IMR-90 (cell line): ENCODE measurements around the gene CPLX3. TPM values are rescaled to one million over a fixed set of nuclear protein-coding genes. Genes with fewer than 3 reads are reported as not detected.

ENCODE experiments used
- ATAC-seq: fragments of 200-7000 bp; cut with Tn5 transposase; 2 replicates; pipeline ENCODE4 v1.9.1; 2020; ENCODE audit warnings: low read depth, mild to moderate bottlenecking, moderate library complexity
- BruUV-seq: library from RNA; stranded (reverse); fragments of 400-500 nt; replicated peaks from 2 replicates; lab custom pipeline; 2021; lab: Mats Ljungman, UMichigan
- CTCF ChIA-PET: fragments of 300-600 bp; formaldehyde crosslinking; extraction: SDS; loops from one replicate; lab custom pipeline; 2021; ENCODE audit warnings: antibody characterized with exemption; lab: Yijun Ruan, JAX
- POLR2A ChIA-PET: fragments of 300-600 bp; sonication (Branson Sonifier 250); formaldehyde crosslinking; loops from one replicate; lab custom pipeline; 2022; ENCODE audit warnings: antibody characterized with exemption; ENCODE audit not compliant: unreplicated experiment; lab: Charles Lee
- DNase-seq: peaks from one replicate; pipeline ENCODE4 v3.0.0; 2013
- H2AFZ ChIP-seq: replicated peaks from 2 replicates; pipeline ENCODE3; 2013; ENCODE audit warnings: low read length, mild to moderate bottlenecking; ENCODE audit not compliant: poor library complexity
- H2AK5ac ChIP-seq: 2 replicates; pipeline ENCODE4 v1.6.1; 2013; ENCODE audit warnings: low read depth, low read length, inconsistent platforms
- H2AK9ac ChIP-seq: replicated peaks from 2 replicates; pipeline ENCODE3; 2013; ENCODE audit warnings: mild to moderate bottlenecking, low read depth, low read length, moderate library complexity; ENCODE audit not compliant: poor library complexity
- H2BK120ac ChIP-seq: 2 replicates; pipeline ENCODE4 v1.6.1; 2013; ENCODE audit warnings: low read depth, low read length, inconsistent platforms
- H2BK15ac ChIP-seq: 3 replicates; pipeline ENCODE4 v1.6.1; 2013; ENCODE audit warnings: low read depth, low read length, inconsistent platforms
- H2BK20ac ChIP-seq: 2 replicates; pipeline ENCODE4 v1.6.1; 2013; ENCODE audit warnings: low read depth, mild to moderate bottlenecking, inconsistent platforms, low read length, moderate library complexity
- H2BK5ac ChIP-seq: 2 replicates; pipeline ENCODE4 v1.6.1; 2013; ENCODE audit warnings: mild to moderate bottlenecking, low read depth, low read length, inconsistent platforms; ENCODE audit not compliant: poor library complexity, severe bottlenecking
- H3K14ac ChIP-seq: replicated peaks from 2 replicates; pipeline ENCODE4 v1.6.1; 2013; ENCODE audit warnings: low read depth, low read length, inconsistent platforms
- H3K18ac ChIP-seq: 2 replicates; pipeline ENCODE4 v1.6.1; 2013; ENCODE audit warnings: low read depth, low read length, control low read depth
- H3K23ac ChIP-seq: 2 replicates; pipeline ENCODE4 v1.6.1; 2013; ENCODE audit warnings: low read depth, low read length, inconsistent platforms
- H3K27ac ChIP-seq: 2 replicates; pipeline ENCODE4 v1.5.1; 2013; ENCODE audit warnings: mild to moderate bottlenecking, control low read depth, low read length; ENCODE audit not compliant: insufficient read depth
- H3K27me3 ChIP-seq: 2 replicates; pipeline ENCODE4 v1.6.1; 2013; ENCODE audit warnings: low read length; ENCODE audit not compliant: control insufficient read depth, insufficient read depth
- H3K36me3 ChIP-seq: 2 replicates; pipeline ENCODE4 v1.6.1; 2013; ENCODE audit warnings: low read length, mixed read lengths; ENCODE audit not compliant: control insufficient read depth, insufficient read depth
- H3K4ac ChIP-seq: 2 replicates; pipeline ENCODE4 v1.6.1; 2013; ENCODE audit warnings: low read depth, low read length, inconsistent platforms
- H3K4me1 ChIP-seq: 2 replicates; pipeline ENCODE4 v1.6.1; 2013; ENCODE audit warnings: low read length, mixed read lengths; ENCODE audit not compliant: control insufficient read depth, insufficient read depth
- H3K4me2 ChIP-seq: 2 replicates; pipeline ENCODE4 v1.6.1; 2013; ENCODE audit warnings: low read depth, mild to moderate bottlenecking, control low read depth, low read length, moderate library complexity
- H3K4me3 ChIP-seq: 2 replicates; pipeline ENCODE4 v1.5.1; 2013; ENCODE audit warnings: low read depth, mild to moderate bottlenecking, control low read depth, low read length, moderate library complexity; ENCODE audit not compliant: insufficient read depth
- H3K56ac ChIP-seq: 2 replicates; pipeline ENCODE4 v1.6.1; 2013; ENCODE audit warnings: low read length, inconsistent platforms; ENCODE audit not compliant: insufficient read depth; ENCODE audit errors: extremely low read depth
- H3K79me1 ChIP-seq, 2 experiments: 2 replicates each; pipeline ENCODE4 v1.6.1; 2013; ENCODE audit warnings: low read length in 2 of 2, inconsistent platforms in 1 of 2, low read depth in 1 of 2
- H3K9ac ChIP-seq: 2 replicates; pipeline ENCODE4 v1.6.1; 2013; ENCODE audit warnings: low read depth, low read length, control low read depth
- H3K9me1 ChIP-seq: 2 replicates; pipeline ENCODE4 v1.6.1; 2013; ENCODE audit warnings: low read length, inconsistent platforms; ENCODE audit not compliant: insufficient read depth
- H3K9me3 ChIP-seq: 2 replicates; pipeline ENCODE4 v1.6.1; 2013; ENCODE audit warnings: low read length; ENCODE audit not compliant: control insufficient read depth, insufficient read depth
- H4K20me1 ChIP-seq: 2 replicates; pipeline ENCODE4 v1.6.1; 2013; ENCODE audit warnings: low read length, inconsistent platforms; ENCODE audit not compliant: insufficient read depth
- H4K5ac ChIP-seq: 2 replicates; pipeline ENCODE4 v1.6.1; 2013; ENCODE audit warnings: mild to moderate bottlenecking, low read depth, low read length, control low read depth
- H4K8ac ChIP-seq, 2 experiments: 2 replicates each; pipeline ENCODE4 v1.6.1; 2013; ENCODE audit warnings: low read depth in 2 of 2, low read length in 2 of 2, control low read depth in 1 of 2, inconsistent platforms in 1 of 2
- H4K91ac ChIP-seq: 2 replicates; pipeline ENCODE4 v1.6.1; 2013; ENCODE audit warnings: low read depth, low read length, inconsistent platforms; ENCODE audit not compliant: insufficient read depth
- BHLHE40 ChIP-seq: fragments of 150-350 bp; IDR thresholded peaks from 2 replicates; pipeline ENCODE4 v1.6.1; 2016; ENCODE audit warnings: mild to moderate bottlenecking, low read depth, low read length
- CTCF ChIP-seq: conservative IDR thresholded peaks from 2 replicates; pipeline ENCODE4 v1.5.1; 2012; ENCODE audit warnings: mild to moderate bottlenecking, low read depth, low read length, improper control_type of control experiment
- FOS ChIP-seq: fragments of 150-350 bp; IDR thresholded peaks from 2 replicates; pipeline ENCODE4 v1.6.1; 2016; ENCODE audit warnings: low read depth, low read length
- MAZ ChIP-seq: IDR thresholded peaks from 2 replicates; pipeline ENCODE4 v1.6.1; 2012; ENCODE audit warnings: low read depth, mild to moderate bottlenecking, low read length, improper control_type of control experiment, moderate library complexity, borderline replicate concordance
- NFE2L2 ChIP-seq: fragments of 150-350 bp; IDR thresholded peaks from 2 replicates; pipeline ENCODE4 v1.6.1; 2016; ENCODE audit warnings: low read depth, mild to moderate bottlenecking, low read length
- RCOR1 ChIP-seq: IDR thresholded peaks from 2 replicates; pipeline ENCODE4 v1.6.1; 2012; ENCODE audit warnings: mild to moderate bottlenecking, low read length, improper control_type of control experiment; ENCODE audit not compliant: insufficient replicate concordance
- WGBS, 2 experiments: methylation state at CpG; one replicate each; pipeline versions ENCODE4 v1.1.5 to v1.1.7; 2013; ENCODE audit warnings: missing lambda C conversion rate in 2 of 2; ENCODE audit not compliant: insufficient read length in 1 of 2; ENCODE audit errors: extremely low coverage in 2 of 2; 5-methylcytosine and 5-hydroxymethylcytosine counted together
- dilution Hi-C: fragments of 300-500 bp; cut with HindIII; formaldehyde crosslinking; loops from one replicate; pipeline ENCODE4 v1.14.3; 2018; ENCODE audit warnings: low sequenced_read_pairs; ENCODE audit not compliant: unreplicated experiment
- in situ Hi-C: fragments of 300-500 bp; cut with MboI; formaldehyde crosslinking; loops from 3 replicates; pipeline ENCODE4 v1.14.3; 2019; ENCODE audit warnings: low sequenced_read_pairs, inconsistent platforms, mixed read lengths
- intact Hi-C: fragments of 100-400 bp; cut with micrococcal nuclease; formaldehyde crosslinking; loops from 2 replicates; pipeline ENCODE4 v1.10.0; 2022
- polyA plus RNA-seq, 3 experiments: library from polyadenylated mRNA; depleted of rRNA; stranded (reverse); fragments of >200 nt; gene quantifications; 2 replicates each; pipeline ENCODE4 v1.2.3, GENCODE V29; 2012; ENCODE audit warnings: low replicate concordance in 1 of 3
- total RNA-seq: library from RNA; depleted of rRNA; stranded (reverse); fragments of >200 nt; gene quantifications from 2 replicates; pipeline ENCODE4 v1.2.3, GENCODE V29; 2012

The CPLX3 gene
- total and polyA plus RNA-seq, 2 of the 4 experiments (the other 2 are of a cell fraction) = not detected

- TF ChIP-seq NFE2L2 (no peak), RCOR1 (no peak)
Measured at GRCh38 chr15:74781431-74782258, 44.8 kb upstream of the CPLX3 start, which contains the start of gene CSK (continued).

GRCh38 chr15:74782259-74783071 lies 44.0 kb upstream of the CPLX3 start:
- Histone ChIP-seq H3K14ac (peak overlapping the region; percentile 87), H4K91ac (no peak overlapping the region), H2BK120ac (no peak overlapping the region), H3K23ac (peak overlapping the region; percentile 90), H3K9ac (peak overlapping the region; percentile 68), H4K20me1 (peaks cover 44% of the 10 kb centered on the region), H2AK5ac (peak overlapping the region; percentile 37), H2BK20ac (no peak overlapping the region), H3K9me1 (peaks cover 16% of the 10 kb centered on the region), H3K27ac (peak overlapping the region; percentile 57), H3K79me1 (peaks cover 9 to 56% of the 10 kb centered on the region in 2 experiments; a peak in 3 of 4 replicates), H3K36me3 (peaks cover 2% of the 10 kb centered on the region; the same call in 1 of the 2 replicates), H3K4me3 (peak overlapping the region; percentile 92), H2BK5ac (peak overlapping the region; percentile 59), H4K5ac (no peak overlapping the region), H3K4ac (peak overlapping the region; percentile 75), H2AK9ac (peak overlapping the region; percentile 97), H3K4me2 (peak overlapping the region; percentile 83), H3K9me3 (no peaks in the 10 kb centered on the region), H2AFZ (peak overlapping the region; percentile 86), H3K4me1 (peaks cover 16% of the 10 kb centered on the region), H3K18ac (no peak overlapping the region), H3K56ac (peak overlapping the region; percentile 47; the same call in 1 of the 2 replicates), H4K8ac (peak overlapping the region; percentile 30 to 47; a peak in 2 of 4 replicates), H2BK15ac (no peak overlapping the region), H3K27me3 (no peaks in the 10 kb centered on the region)
- TF ChIP-seq CTCF = no peak
- no peak for TF ChIP-seq MAZ
- no peak for TF ChIP-seq FOS
- TF ChIP-seq BHLHE40 = no peak
- WGBS, 2 experiments = 0% methylated on average over 16 of the region's 72 CpGs; no CpG with 5 or more reads in 1 of the 2 experiments
- dilution Hi-C loops (no loop called here), in situ Hi-C loops (no loop called here), intact Hi-C loops (no loop called here)
- ChIA-PET CTCF (interaction anchor here (1.3 to 1.5 kb wide), 2 partner anchors 87 to 170 kb away, joined by 3 to 4 read pairs; no protein-coding TSS in a partner anchor), POLR2A (no interaction called here)
- DNase-seq = no peak
- ATAC-seq = peak; percentile 38
- BruUV-seq = no TSS peak
